ENCODE data around the gene COX20.

Gene COX20

DNA sequence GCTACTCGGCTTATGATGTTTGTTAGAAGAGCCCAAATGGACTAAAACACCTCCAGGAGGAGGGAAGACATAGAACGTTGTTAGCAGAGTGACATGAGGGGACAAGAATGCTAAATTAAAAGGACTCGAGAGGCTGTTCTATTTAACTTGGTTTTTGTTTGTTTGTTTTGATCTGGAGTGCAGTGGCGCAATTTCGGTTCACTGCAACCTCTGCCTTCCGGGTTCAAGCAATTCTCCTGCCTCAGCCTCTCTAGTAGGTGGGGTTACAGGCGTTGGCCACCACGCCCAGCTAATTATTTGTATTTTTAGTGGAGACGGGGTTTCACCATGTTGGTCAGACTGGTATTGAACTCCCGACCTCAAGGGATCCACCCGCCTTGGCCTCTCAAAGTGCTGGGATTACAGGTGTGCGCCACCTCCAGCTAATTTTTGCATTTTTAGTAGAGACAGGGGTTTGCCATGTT, 33.9 kb downstream of the COX20 start:
- DNase-seq (ENCODE audit: low read depth), result no peak
- no peak overlapping the region for H3K4me3 ChIP-seq (ENCODE audit: control insufficient read depth, low read depth, low read length)
- TF ChIP-seq, protein P1, sequence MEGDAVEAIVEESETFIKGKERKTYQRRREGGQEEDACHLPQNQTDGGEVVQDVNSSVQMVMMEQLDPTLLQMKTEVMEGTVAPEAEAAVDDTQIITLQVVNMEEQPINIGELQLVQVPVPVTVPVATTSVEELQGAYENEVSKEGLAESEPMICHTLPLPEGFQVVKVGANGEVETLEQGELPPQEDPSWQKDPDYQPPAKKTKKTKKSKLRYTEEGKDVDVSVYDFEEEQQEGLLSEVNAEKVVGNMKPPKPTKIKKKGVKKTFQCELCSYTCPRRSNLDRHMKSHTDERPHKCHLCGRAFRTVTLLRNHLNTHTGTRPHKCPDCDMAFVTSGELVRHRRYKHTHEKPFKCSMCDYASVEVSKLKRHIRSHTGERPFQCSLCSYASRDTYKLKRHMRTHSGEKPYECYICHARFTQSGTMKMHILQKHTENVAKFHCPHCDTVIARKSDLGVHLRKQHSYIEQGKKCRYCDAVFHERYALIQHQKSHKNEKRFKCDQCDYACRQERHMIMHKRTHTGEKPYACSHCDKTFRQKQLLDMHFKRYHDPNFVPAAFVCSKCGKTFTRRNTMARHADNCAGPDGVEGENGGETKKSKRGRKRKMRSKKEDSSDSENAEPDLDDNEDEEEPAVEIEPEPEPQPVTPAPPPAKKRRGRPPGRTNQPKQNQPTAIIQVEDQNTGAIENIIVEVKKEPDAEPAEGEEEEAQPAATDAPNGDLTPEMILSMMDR (conservative IDR thresholded peaks at IDR 0.05; ENCODE audit: control insufficient read depth, insufficient read depth, low read depth, low read length), result no peak

DNA sequence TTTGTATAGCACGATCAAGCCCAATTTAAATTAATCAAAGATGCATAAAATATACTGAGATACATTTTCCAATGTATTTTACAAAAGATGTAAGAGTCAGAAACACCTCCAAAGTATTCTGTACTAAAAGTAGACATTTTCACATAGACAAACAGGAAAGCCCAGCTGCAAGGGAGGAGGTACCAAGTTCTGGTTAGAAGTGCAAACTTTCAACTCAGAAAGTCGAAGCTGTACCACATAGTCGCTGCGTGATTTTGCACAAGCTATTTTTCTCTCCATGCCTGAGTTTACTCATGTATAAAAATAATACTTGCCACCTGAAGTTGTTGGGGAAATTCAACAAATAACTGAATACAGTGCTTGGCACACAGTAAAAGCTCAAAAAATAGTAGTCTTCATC, 34.5 kb downstream of the COX20 start:
- no peak overlapping the region for H3K4me3 ChIP-seq (ENCODE audit: control insufficient read depth, low read depth, low read length)
- no peak for DNase-seq (ENCODE audit: low read depth)
- TF ChIP-seq, protein P1 (conservative IDR thresholded peaks at IDR 0.05; ENCODE audit: control insufficient read depth, insufficient read depth, low read depth, low read length), result no peak

DNA sequence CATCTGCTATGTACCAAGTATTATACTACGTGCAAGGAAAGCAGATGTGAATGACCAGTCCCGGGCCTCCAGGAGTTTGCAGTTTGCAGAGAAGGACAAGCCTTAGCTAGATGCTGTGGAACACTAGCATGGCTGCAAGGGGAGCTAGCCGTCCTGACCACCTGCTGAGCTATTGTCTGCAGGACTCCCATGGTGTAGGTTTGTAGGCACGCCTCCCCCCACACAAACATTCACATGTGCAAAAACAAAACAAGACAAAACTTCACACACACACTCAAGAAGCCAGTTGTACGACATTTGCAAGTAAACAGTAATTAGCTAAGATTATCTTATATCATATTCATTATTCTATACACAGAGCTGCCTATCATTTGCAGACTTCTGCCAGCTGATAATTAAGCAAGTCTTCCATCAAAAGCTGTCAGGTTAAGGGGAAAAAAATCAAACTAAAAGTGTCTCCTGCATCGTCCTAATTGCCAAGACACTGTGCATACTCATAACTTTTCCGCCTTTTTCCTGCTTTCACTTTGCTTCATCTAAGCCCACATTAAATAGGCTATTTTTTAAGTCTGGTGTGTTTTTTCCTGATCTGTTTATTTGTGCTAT, 39.6 kb downstream of the COX20 start:
- H3K4me3 ChIP-seq (ENCODE audit: control insufficient read depth, low read depth, low read length), result no peak overlapping the region
- TF ChIP-seq, protein P1 (conservative IDR thresholded peaks at IDR 0.05; ENCODE audit: control insufficient read depth, insufficient read depth, low read depth, low read length), result no peak
- DNase-seq (ENCODE audit: low read depth), result no peak

GRCh38 chr1:244876228-244876910, 40.9 kb downstream of the COX20 start:
- no peak overlapping the region for H3K4me3 ChIP-seq (ENCODE audit: control insufficient read depth, low read depth, low read length)
- TF ChIP-seq, protein P1 (conservative IDR thresholded peaks at IDR 0.05; ENCODE audit: control insufficient read depth, insufficient read depth, low read depth, low read length), result no peak
- no peak for DNase-seq (ENCODE audit: low read depth)

DNA sequence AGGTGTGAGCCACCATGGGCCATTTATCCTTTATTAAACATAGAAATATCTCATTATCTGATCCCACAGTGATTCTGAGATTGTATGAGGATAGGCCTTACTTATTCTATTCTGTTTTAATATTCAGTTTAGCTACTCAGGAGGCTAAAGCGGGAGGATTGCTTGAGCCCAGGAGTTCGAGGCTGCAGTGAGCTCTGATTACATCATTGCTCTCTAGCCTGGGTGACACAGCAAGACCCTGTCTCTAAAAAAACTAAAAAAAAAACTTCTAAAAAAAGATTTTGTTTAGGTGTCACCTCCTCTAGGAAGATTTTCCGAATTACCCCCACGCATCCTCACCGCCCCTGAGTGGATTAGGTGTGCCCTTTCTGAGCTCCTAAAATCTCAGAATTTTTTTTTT, 43.2 kb downstream of the COX20 start:
- DNase-seq (ENCODE audit: low read depth), result no peak
- TF ChIP-seq, protein P1 (conservative IDR thresholded peaks at IDR 0.05; ENCODE audit: control insufficient read depth, insufficient read depth, low read depth, low read length), result no peak
- H3K4me3 ChIP-seq (ENCODE audit: control insufficient read depth, low read depth, low read length), result no peak overlapping the region

DNA sequence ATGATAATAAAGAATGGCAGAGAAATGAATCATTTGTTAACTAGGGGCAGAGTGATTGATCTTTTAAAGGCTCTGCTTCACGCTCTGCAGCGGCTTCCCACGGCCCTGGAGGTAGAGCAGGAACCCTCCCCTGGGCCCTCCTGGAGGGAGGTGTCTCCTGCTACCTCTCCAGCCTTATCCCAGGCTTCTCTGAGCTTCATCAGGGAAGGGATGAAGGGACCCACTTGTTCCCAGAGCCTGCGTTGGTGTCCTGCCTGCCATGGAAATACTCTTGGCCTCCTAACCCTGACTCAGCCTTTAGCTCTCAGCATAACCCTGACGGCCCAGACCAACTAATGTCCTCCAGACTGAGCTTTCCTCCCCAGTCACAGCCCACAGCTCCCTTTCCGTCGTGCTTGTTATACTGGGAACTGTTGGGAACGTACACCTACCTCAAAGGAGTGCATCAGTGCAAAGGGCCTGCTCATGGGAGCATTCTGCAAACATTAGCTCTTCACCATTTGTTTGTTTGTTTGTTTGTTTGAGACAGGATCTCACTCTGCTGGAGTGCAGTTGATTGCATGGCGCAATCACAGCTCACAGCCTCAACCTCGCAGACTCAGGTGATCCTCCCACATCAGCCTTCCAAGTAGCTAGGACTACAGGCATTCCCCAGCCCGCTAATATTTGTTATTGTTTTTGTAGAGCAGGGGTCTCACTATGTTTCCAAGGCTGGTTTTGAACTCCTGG, 46.3 kb downstream of the COX20 start:
- no peak overlapping the region for H3K4me3 ChIP-seq (ENCODE audit: control insufficient read depth, low read depth, low read length)
- TF ChIP-seq, protein P1 (conservative IDR thresholded peaks at IDR 0.05; ENCODE audit: control insufficient read depth, insufficient read depth, low read depth, low read length), result no peak
- no peak for DNase-seq (ENCODE audit: low read depth)

Data from fibroblast of mammary gland (primary cell).